ENCODE results near the gene IARS2. TPM values are rescaled to one million over a fixed set of nuclear protein-coding genes. Genes with fewer than 3 reads are reported as not detected.

Gene IARS2
- total RNA-seq (2022) (123 and 136 TPM in 2 replicates), Bru-seq, nascent RNA (percentile 82 among the genes with signal in this experiment), BruChase-seq, experiment 1, labeled RNA remaining after a 2-hour chase (percentile 83 among the genes with signal in this experiment), BruChase-seq, experiment 2, labeled RNA remaining after a 6-hour chase (percentile 93 among the genes with signal in this experiment)
- long read RNA-seq, transcript IARS2-201 (23 exons, 3,560 nt), result major isoform, 283 of 314 reads
- long read RNA-seq, partial matches to known transcripts, result 21 of 314 reads
- long read RNA-seq, other reads (novel, unspliced or antisense), result 10 of 314 reads

DNA sequence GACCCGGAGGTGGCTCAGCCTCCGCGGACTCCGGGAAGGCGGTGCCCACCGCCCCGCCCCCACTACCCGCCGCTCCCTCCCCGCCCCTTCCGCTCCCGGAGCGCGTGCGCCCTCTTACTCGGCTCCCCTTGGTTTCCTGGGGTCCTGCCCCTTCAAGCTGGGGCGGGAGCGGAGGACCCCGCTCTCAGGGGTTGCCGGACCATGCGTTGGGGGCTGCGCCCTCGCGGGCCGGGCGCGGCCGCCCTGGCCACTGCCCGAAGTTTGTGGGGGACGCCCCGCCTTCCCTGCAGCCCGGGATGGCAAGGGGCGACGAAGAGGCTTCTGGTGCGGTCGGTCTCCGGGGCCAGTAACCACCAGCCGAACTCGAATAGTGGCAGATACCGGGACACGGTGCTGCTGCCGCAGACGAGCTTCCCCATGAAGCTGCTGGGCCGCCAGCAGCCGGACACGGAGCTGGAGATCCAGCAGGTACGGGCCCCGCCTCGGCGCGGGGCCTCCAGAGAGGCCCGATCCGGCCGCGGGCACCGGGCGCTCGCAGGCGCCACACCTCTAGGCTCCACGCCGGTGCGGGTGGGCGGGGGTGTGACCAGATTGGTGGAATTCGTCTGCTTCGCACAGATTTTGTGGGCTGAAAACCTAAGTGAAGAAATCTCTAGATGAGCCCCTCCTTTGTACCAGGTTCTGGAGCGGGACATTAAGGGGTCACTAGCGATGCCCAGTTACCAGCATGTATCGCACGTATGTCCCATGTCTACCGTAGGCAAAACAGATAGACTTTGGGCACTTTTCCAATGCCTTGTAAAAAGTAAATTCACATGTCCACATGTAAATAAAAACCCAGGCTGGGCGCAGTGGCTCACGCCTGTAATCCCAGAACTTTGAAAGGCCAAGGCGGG lies at the start of gene IARS2:
Gene IARS2, plus strand, starts transcription at position 117 of the 896 bp plus-strand sequence. Its CDS starts 85 bp downstream, at position 202.
- peaks cover 10% of the 10 kb centered on the region for H3K4me1 Mint-ChIP-seq (ENCODE audit: low read depth, unreplicated experiment)
- intact Hi-C loops (cut with micrococcal nuclease; ENCODE audit: unreplicated experiment), result loop anchor here (1.0 kb wide), 1 partner anchor 28 kb away; no protein-coding TSS in a partner anchor
- ChIA-PET POLR2A (interaction anchor here (0.6 kb wide), 1 partner anchor 19 kb away, joined by 4 read pairs; no protein-coding TSS in a partner anchor), CTCF (interaction anchor here (0.5 kb wide), 1 partner anchor 103 kb away, joined by 3 read pairs; no protein-coding TSS in a partner anchor)
- H3K9me3 Mint-ChIP-seq (ENCODE audit: unreplicated experiment), result no peaks in the 10 kb centered on the region
- TF ChIP-seq, protein P1, sequence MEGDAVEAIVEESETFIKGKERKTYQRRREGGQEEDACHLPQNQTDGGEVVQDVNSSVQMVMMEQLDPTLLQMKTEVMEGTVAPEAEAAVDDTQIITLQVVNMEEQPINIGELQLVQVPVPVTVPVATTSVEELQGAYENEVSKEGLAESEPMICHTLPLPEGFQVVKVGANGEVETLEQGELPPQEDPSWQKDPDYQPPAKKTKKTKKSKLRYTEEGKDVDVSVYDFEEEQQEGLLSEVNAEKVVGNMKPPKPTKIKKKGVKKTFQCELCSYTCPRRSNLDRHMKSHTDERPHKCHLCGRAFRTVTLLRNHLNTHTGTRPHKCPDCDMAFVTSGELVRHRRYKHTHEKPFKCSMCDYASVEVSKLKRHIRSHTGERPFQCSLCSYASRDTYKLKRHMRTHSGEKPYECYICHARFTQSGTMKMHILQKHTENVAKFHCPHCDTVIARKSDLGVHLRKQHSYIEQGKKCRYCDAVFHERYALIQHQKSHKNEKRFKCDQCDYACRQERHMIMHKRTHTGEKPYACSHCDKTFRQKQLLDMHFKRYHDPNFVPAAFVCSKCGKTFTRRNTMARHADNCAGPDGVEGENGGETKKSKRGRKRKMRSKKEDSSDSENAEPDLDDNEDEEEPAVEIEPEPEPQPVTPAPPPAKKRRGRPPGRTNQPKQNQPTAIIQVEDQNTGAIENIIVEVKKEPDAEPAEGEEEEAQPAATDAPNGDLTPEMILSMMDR (IDR thresholded peaks at IDR 0.05; ENCODE audit: insufficient read depth in 1 of 2, low read depth in 1 of 2, low read length in 1 of 2, severe bottlenecking in 1 of 2, unreplicated experiment in 1 of 2), result no peak
- H3K27me3 Mint-ChIP-seq (ENCODE audit: insufficient read depth, unreplicated experiment), result no peaks in the 10 kb centered on the region
- Histone ChIP-seq H3K4me3 (ENCODE audit: low read depth, low read length) (peak within 1 kb of the TSS; percentile 85), H3K4me1 (0 out of 2 replicates have a peak, but pooled peaks cover 5% of the 10 kb centered on the region), H3K27me3 (replicated peaks; ENCODE audit: control insufficient read depth, insufficient read depth, low read length) (no peaks in the 10 kb centered on the region), H3K9me3 (no peaks in the 10 kb centered on the region), H3K36me3 (ENCODE audit: control insufficient read depth, insufficient read depth, low read length) (peaks cover 2% of the 10 kb centered on the region; the same call in 1 of the 2 replicates)
- H3K27ac Mint-ChIP-seq (ENCODE audit: unreplicated experiment), result no peak within 1 kb of the TSS
- peak; percentile 88 to 93 for DNase-seq
- H3K4me3 Mint-ChIP-seq (ENCODE audit: unreplicated experiment), result peak within 1 kb of the TSS; percentile 69
- H3K36me3 Mint-ChIP-seq (ENCODE audit: insufficient read depth, unreplicated experiment), result peaks cover 46% of the 10 kb centered on the region
- BruUV-seq (replicated peaks), result TSS peak; percentile 37

GRCh38 chr1:220044678-220045355 lies 49.1 kb upstream of the IARS2 start:
- peak overlapping the region; percentile 95 for H3K4me3 ChIP-seq (ENCODE audit: low read depth, low read length)
- no peaks in the 10 kb centered on the region for H3K9me3 ChIP-seq
- DNase-seq, result no peak
- Mint-ChIP-seq H3K9me3 (ENCODE audit: unreplicated experiment) (no peaks in the 10 kb centered on the region), H3K4me1 (ENCODE audit: low read depth, unreplicated experiment) (peaks cover 8% of the 10 kb centered on the region), H3K4me3 (ENCODE audit: unreplicated experiment) (peak overlapping the region; percentile 89), H3K27me3 (ENCODE audit: insufficient read depth, unreplicated experiment) (no peaks in the 10 kb centered on the region), H3K27ac (ENCODE audit: unreplicated experiment) (peak overlapping the region; percentile 95), H3K36me3 (ENCODE audit: insufficient read depth, unreplicated experiment) (peaks cover 52% of the 10 kb centered on the region)
- BruUV-seq (replicated peaks), result no TSS peak
- H3K27me3 ChIP-seq (replicated peaks; ENCODE audit: control insufficient read depth, insufficient read depth, low read length), result no peaks in the 10 kb centered on the region
- TF ChIP-seq, protein P1 (IDR thresholded peaks at IDR 0.05; ENCODE audit: insufficient read depth in 1 of 2, low read depth in 1 of 2, low read length in 1 of 2, severe bottlenecking in 1 of 2, unreplicated experiment in 1 of 2), result no peak
- H3K36me3 ChIP-seq (ENCODE audit: control insufficient read depth, insufficient read depth, low read length), result no peaks in the 10 kb centered on the region
- H3K4me1 ChIP-seq, result peaks cover 14% of the 10 kb centered on the region
- CTCF ChIA-PET, result interaction anchor here (0.5 to 0.6 kb wide), 2 partner anchors 43 to 182 kb away, joined by 3 read pairs; no protein-coding TSS in a partner anchor
- POLR2A ChIA-PET, result interaction anchor here (0.6 kb wide), 4 partner anchors 9 to 1613 kb away, joined by 7 to 18 read pairs (median 8); no protein-coding TSS in a partner anchor
- intact Hi-C loops (cut with micrococcal nuclease; ENCODE audit: unreplicated experiment), result no loop called here

Measured in Caco-2 (cell line).